GM21360 (cell line): ENCODE data around the gene VANGL1.

Source experiments
- ATAC-seq: cut with Tn5 transposase; IDR thresholded peaks from one replicate; pipeline ENCODE4 v1.9.1; 2021; ENCODE audit warnings: mild to moderate bottlenecking, moderate library complexity; ENCODE audit not compliant: unreplicated experiment

The VANGL1 gene

DNA sequence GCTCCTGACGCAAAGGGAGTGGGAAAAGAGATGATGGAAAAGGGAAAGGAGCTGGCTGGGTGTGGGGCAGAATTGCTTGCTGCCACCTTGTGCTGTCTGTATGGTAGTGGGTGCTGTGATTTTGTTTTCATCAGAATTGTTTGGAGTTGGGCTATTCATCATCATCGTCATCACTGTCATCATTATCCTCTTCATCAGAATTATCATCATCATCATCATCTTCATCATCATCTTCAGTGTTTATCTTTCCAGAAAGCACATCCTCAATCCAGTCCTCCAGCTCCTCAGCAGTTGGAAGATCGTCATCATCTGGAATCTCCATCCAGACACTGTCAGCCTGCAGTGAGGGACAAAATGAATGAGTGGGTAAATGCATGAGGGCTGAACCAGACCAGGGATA lies 59.3 kb downstream of the VANGL1 start:
- ATAC-seq: no peak

DNA sequence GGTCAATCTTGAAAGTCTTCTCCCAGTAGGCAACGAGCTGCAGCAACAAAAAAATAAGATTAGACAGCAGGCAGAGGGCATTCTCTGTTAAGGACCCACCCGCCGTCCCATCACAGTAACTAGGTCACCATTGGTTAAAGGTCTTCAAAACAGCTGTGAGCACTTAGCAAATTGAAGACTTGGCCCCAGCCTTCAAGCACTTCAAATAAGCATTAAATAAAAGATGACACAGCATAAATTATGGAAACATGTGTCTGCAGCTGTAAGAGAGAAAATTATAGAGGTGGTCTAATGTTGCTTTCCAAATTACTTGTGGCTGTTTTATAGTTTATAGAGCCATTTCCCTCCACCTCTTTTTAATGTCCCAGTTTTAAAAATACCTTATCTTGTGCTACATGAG lies 61.2 kb downstream of the VANGL1 start:
- no peak for ATAC-seq

DNA sequence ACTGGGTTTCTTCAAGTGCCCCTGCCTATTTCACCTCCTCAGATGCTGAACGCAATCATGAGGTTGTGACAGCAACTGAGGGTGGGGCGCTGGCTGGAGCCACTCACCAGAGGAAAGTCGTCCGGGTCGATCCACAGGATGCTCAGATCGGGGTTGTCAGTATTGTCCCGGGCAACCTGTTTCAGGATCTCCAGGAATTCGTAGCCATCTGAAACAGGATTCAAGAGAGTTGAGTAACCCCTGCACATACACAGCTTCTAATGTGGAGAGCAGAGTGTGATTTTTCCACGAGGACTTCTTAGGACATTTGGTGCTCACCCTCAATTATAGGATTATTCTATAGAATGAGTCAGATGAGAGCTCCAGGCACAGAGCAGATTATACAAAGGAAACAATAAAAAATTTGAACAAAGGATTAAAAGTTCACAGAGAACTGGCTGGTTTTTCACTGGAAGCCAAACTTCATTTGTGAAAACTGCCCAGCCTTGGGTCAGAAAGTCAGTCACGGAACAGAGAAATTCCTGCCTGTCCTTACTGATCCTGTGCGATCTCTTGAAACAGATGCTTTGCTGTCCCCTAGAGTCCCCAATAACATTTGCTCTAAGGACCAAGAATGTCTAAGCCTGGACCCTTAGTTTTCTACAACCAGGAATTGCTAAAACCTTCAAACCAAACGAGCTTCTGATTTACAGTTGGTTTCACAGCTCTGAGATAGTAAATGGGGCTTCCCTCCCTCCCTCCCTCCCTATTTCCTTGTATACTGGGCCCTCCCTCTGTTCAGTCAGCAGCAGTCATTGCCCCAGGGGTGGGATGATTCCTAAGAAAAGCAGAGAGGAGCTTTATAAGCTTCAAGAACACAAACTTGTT lies 63.5 kb downstream of the VANGL1 start:
- ATAC-seq: no peak

DNA sequence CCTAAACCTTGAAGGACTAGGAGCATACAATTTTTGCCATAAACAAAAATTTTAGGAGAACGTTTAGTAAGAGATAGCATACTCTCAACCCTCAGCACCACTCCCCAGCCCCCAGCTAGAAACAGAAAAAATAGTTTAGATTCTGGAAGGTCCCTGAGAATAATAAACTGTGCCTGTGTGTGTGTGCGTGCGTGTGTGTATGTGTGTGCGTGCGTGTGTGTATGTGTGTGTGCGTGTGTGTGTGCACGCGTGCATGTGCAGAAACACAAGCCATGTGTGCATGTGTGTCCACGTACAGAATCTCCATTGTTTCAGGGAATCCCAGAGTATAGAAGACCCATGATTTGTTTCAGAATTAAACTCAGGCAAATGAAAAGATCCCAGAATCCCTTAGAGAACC lies 64.2 kb downstream of the VANGL1 start:
- no peak for ATAC-seq

DNA sequence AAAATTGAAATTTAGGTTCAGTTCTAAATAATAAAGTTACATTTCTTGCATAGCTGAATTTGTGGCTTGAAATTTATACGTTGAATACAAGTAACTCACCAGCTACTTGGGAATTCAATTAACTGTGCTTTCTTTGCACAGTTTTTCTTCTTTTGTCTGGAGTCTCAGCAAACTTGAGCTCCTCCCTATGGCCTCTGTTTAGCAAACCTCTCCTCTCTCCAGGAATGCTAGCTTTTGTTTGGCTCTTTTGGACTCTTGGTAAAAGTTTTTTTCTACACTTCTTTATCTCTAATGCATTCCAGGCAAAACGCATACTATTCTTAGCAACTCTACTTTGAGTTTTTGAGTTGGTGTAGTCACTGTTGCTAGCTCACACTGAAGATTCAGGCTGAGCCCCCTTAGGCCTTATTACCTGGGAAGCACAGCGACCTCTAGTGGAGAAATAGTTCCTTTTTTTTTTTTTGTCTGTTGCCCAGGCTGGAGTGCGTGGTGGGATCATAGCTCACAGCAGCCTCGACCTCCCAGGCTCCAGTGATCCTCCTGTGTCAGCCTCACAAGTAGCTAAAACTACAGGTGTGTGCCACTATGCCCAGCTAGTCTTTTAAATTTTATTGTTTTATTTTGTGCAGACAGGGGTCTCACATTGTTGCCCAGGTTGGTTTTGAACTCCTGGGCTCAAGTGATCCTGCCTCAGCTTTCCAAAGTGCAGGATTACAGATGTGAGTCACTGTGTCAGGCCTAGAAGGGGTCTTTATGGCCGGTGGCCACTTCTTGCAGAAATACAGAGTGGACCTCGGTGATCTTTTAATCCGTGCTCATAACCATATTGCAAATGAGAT lies 65.0 kb downstream of the VANGL1 start:
- ATAC-seq: peak; percentile 64

DNA sequence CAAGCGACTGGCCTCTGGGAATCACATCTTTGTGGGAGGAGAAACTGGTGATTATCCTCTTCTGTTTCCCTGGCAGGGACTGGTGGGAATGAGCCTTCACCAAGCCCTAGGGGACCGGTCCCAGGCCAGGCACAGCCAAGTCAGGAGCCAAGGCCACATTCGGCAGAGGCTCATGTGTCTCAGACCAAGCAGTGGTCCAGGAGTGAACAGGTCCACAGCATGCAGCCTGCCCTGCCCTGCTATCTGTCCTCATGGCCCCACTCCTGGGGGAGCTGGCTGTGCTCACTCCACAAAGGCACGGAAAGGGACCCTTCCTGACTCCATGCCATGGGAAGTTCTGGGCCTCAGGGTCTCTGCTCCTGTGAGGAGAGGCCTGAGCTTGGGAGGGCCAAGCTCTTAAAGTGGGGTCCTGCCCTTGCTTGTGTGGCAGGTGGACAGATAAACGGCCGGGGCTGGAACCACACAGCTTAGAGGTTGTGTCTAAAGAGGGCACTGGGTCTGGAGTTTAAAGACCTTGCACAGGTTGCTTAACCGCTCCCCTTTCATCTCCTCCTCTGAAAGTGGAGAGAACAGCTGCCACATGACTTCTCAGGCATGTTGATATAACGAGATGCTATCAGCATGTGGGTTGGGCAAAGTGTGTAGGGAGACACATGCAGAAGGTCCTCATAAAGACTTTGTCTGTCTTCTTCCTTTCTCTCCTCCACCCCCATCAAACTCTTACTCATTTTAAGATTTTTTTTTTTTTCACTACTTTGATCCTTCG lies 69.3 kb downstream of the VANGL1 start:
- no peak for ATAC-seq

DNA sequence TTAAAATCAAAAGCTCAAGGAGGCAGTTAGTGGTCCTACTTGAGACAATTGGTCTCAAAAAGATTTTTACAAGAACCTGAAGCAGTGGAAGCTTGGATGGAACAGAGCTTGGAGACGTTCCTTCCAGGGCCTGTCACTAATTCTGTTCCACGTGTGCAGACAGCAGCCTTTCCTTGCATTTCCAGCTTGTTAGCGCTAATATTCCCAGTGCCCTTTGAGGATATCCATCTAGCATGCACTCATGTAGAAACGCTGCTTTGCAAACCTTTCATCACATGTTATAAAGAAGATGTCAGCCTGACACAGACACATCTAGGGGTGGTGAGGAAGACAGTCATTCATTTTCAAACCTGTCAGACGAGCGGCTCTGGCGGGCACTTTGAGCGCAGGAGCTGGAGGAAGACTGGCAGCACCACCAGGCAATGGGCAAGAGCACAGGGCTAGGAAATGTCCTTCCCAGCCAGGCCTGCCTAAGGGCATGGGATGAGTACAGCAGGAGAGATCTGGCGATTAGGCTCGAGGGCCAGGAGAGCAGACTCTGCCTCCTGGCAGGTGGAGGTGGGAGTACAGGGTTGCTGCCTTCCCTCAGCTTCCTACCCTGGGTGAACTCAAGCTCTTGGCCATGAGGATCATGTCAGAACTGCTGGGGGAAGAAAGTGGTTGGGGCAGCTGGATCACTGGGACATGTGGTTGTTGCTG lies 71.3 kb downstream of the VANGL1 start:
- no peak for ATAC-seq

DNA sequence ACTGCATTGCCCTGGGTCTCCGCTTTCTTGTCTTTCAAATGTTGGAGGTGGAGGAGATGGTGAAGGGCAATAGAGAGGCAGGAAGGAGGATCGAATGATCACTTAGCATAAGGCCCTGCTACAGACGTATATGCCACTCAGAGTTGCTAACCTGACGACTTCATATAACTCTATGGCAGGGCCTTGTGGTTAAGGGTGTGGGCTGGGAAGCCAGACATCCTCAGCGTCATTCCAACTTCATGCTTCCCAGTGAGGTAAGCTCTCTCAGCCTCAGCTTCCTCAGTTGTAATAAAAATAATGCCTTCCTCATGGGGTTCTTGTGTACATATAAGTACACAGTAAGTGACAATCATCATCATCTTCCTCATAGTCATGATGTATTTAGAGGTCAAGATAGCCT lies 72.1 kb downstream of the VANGL1 start:
- ATAC-seq: no peak

DNA sequence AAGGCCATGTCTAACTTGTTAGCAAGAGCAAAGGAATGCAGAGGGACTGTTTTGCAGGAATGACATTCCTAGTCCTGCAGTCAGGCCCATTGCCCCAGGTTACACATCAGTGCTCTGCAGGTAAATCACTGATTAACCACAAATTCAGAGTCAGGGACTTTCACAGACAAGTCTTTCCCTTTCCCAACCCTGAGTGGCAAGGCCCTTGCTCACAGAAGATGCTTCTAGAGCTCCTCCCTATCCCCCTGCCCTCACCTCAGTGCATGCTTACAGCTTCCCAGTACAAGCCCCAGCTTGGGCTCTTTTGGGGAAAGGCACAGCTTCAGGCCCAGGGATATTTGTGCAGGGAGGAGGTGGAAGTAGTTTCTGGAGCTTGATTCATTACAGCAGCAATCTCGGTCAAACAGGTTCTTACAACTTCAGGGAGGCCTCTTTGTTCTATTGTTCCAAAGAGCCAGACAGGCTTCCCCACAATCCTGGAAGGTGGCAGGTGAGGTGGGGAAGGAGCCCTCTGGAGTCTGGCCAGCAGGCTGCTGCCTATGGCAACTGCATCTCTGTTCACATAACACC lies 72.9 kb downstream of the VANGL1 start:
- no peak for ATAC-seq

DNA sequence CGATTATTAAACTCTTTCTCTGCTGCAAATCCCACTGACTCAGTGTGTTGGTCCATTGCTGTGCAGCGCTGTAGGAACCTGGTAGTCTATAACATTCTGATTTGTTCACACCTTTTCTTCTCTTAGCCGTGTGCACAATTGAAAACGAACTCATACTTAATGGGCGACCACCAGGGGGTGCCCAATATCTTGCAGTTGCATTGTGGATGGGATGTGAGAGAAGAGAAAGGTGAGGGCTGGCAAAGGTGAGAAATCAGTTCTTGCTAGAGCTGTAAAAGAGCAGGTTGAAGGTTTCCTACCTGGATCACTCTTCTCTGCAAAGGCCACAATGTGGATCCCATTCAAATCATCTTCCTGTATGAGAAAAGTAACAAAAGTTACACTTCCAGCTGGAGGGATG lies 75.8 kb downstream of the VANGL1 start:
- no peak for ATAC-seq

DNA sequence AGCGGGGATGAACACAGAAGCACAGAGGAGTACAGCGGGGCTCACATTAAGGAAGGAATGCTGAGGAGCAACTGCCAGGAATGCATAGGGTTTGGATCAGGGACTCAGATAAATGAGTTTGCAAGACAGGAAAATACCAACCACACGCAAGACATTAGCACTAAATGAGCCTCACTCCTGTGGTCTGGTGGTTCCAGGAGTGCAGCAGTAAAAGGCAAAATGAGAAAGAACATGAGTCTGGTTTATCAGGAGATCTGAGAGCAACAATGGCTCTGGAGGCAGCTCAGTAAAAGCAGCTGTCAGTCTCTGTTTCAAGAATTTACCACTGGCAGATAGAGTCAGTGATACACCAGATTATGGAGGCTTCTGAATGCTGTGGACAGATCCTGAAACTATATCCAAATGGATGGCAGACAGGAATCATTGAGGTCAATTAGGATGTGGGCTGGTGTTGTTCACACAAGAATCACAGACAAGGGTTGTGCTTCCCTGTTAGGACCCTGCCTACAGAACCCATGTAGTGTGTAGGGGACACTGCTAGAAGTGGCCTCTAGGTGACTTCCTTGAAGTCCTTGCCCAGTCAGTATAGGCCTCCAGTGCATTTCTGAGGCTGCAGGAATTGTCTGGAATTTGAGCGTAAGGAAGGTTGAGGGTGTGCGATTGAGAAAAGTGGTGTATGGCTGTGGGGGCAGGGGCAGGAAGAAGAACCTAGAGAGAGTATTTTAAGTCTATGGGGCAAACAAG lies 76.4 kb downstream of the VANGL1 start:
- no peak for ATAC-seq

DNA sequence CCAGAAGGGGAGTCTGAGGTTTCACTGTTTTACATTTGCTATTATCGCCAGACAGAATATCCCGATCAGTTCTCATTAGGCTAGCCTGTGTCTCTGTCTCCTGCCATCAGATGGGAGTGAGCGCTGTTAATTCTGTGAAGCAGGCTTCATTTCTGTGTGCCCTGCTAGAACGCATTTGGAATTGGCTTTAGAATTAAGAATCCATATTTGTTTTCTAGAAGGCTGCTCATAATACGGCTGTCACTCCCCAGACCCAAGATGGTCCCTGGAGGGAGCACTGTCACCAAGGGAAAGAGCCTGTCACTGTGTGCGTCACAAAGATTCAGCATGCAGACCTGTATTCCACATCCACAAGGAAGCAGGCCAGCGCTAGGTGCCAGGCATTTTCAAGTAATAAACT lies 77.5 kb downstream of the VANGL1 start:
- no peak for ATAC-seq

DNA sequence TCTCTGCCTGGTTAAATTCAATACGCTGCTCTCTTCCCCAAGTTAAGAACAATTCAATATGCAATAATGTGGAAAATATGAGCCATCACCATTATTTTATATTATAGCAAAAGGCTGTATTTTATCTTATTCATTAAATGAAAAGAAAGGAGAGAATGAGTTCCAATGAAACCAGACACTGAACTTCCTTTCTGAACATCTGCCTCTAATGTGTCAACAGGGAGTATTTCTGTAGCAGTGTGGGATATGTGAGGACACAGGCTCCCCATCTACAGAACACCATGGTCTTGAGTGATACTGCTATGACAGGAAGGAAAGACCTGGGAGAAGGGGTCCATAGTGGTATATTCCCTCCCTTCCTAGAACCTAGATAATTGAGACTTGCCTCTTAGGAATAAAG lies 80.5 kb downstream of the VANGL1 start:
- no peak for ATAC-seq

DNA sequence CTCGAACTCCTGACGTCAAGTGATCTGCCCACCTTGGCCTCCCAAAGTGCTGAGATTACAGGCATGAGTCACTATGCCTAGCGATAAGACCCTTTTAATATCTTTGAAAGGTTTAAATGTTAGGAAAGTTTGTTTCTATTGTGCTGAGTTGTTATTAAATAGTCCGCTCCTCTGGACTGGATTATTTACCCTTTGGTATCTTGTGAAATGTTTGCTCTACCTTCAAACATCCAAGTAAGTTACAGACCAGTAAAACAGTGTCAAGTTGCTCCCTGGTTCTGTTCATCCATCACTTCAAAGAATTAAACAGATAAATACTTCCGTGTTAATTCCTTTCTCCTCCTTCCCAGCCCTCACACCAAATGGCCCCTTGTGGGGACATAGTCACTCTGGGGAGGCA lies 82.0 kb downstream of the VANGL1 start:
- ATAC-seq: no peak

DNA sequence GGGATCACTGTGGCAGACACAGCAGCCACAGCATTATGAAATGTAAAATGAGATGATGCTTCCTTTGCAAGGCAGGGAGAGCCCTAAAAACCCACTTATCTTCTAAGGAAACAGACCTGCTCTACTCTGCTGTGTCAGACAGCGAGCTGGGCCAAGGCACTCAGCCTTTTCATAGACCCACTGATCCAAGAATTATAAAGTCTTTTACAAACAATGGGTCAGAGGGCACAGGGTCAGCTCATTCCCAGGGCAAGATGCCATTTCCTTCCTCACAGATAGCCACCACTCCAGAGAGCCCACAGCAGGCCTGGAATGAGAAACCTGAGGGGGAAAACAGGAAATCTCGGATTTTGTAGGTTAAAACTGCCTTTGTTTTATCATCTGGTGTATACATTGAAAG lies 83.8 kb downstream of the VANGL1 start:
- no peak for ATAC-seq

DNA sequence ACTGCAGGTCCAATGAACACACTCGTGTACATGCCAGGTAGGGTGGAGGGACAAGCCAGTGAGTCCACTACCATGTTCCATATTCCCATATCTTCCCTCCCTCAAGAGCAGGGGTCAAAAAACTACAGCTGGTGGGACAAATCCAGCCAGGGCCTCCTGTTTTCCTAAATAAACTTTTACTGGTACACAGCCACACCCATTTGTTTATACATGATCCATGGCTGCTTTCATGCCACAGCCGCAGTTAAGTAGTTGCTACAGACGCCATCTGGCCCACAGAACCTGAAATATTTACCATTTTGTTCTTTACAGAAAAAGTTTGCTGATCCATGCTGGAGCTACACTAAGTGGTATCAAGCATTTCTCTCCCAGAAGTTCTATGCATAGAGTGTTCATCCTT lies 84.4 kb downstream of the VANGL1 start:
- no peak for ATAC-seq

DNA sequence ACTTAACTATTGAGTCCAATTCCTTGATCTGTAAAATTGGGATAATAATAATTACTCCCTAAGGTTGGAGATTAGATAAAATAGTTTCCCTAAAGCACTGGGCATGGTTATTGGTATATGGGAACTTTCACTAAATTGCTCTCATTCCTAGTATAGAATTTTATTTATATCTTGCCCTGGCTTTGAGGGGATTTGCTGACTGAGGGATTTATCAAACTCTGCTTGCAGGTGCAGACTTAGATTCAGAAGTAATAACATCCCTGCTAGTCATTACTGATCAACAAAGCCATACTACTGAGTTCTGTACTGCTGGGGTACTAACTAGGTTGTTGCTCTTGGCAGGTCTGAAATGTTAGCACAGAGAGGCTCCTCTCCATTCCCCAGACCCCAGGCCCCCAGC lies 84.8 kb downstream of the VANGL1 start:
- ATAC-seq: no peak

DNA sequence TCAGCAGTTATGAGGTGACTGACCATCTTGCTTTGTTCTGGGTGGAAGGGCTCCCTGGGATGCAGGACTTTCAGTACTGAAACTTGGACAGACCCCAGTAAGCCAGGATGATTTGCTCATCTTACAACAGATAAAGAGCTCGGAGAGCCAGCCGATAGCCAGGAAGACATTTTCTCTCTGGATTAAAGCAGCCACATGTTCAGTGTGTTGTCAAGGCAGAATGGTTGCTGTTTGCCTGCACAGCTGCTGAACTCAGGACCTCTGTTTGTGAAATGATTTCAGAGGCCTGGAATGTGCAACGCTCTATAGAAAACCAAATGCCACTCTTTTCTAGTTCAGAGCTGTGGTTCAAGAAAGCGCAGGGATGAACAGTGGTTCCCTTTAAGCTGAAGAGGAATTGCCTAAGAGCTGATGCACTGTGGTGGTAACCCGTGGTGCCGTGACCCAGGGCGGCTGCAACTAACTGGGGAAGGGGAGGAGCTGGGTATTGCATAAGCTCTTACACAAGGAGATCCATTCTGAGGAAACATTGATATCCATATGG lies 86.0 kb downstream of the VANGL1 start:
- ATAC-seq: no peak

DNA sequence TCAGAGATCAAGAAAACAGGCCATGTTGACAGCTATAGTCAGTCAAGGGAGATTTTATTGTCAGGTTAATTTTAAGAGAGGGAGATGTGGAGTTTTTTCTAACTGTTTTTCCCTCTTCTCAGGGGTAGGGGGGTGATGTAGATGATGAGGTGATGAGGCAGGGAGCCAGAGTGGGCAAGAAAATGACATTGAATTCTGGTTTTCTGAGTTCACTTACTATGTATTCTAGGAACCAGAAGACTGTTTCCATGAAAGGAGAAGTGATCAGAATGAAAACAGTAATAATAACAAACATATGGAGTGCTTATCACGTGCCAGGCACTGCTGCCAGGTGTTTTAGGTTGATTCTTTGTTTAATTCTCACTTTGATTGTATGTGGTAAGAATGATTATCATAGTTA lies 86.6 kb downstream of the VANGL1 start:
- no peak for ATAC-seq

DNA sequence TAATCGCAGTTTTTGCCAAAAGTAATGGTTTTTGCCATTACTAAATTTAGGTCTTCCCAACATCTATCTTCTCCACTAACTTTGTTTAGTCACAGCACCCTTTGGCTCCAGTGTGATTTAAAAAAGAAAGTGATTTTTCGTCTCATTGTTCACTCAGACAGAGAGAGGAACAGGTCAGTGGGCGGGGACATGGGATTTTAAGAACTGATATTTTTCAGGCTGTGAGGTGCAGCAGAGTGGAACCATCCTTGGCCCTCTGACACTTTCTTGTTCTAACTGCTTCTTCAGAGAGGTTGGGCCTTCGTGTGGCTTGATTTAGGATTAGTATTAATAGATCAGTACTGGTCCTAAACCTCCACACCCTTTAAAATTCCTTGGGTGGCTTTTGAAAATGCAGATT lies 88.0 kb downstream of the VANGL1 start:
- peak; percentile 95 for ATAC-seq
